HL-60 (cell line): ENCODE data around the gene FBXL5.

Experiments used
- DNase-seq, 2 experiments: peaks; one replicate each; pipeline ENCODE4 v3.0.0-alpha.2; 2010 to 2020; ENCODE audit warnings: low read depth in 1 of 2, low spot score in 1 of 2
- H3K27ac ChIP-seq: fragments of 250-450 bp; sonication (Bioruptor Pico); replicated peaks from 2 replicates; pipeline ENCODE4 v1.5.1; 2020; ENCODE audit warnings: mild to moderate bottlenecking, moderate library complexity
- H3K27me3 ChIP-seq: fragments of 250-450 bp; sonication (Bioruptor Pico); 2 replicates; pipeline ENCODE4 v1.5.1; 2021; ENCODE audit warnings: mild to moderate bottlenecking, moderate library complexity; ENCODE audit not compliant: insufficient read depth, poor library complexity, severe bottlenecking
- H3K4me3 ChIP-seq: replicated peaks from 2 replicates; pipeline ENCODE4 v1.5.1; 2011; ENCODE audit warnings: mild to moderate bottlenecking, control low read depth, low read length; ENCODE audit not compliant: insufficient read depth
- CTCF ChIP-seq: IDR thresholded peaks from one replicate; pipeline ENCODE4 v1.5.1; 2011; ENCODE audit warnings: low read length, control low read depth, inconsistent platforms; ENCODE audit not compliant: insufficient read depth
- GABPA ChIP-seq: IDR thresholded peaks from 2 replicates; pipeline ENCODE4 v1.6.1; 2012; ENCODE audit warnings: low read depth
- POLR2AphosphoS5 ChIP-seq: IDR thresholded peaks from 2 replicates; pipeline ENCODE4 v1.6.1; 2012; ENCODE audit warnings: low read depth
- SPI1 ChIP-seq: IDR thresholded peaks from 2 replicates; pipeline ENCODE4 v1.6.1; 2012; ENCODE audit warnings: low read depth, mild to moderate bottlenecking, borderline replicate concordance
- long read RNA-seq: library from polyadenylated mRNA; unstranded; transcript quantifications from one replicate; pipeline ENCODE4 v2.0.0, GENCODE V29; 2020
- TF ChIP-seq, protein P1 (sequence below): IDR thresholded peaks from 2 replicates; pipeline ENCODE4 v1.6.1; 2012; ENCODE audit warnings: low read depth; ENCODE audit not compliant: insufficient replicate concordance

FBXL5 gene, protein sequence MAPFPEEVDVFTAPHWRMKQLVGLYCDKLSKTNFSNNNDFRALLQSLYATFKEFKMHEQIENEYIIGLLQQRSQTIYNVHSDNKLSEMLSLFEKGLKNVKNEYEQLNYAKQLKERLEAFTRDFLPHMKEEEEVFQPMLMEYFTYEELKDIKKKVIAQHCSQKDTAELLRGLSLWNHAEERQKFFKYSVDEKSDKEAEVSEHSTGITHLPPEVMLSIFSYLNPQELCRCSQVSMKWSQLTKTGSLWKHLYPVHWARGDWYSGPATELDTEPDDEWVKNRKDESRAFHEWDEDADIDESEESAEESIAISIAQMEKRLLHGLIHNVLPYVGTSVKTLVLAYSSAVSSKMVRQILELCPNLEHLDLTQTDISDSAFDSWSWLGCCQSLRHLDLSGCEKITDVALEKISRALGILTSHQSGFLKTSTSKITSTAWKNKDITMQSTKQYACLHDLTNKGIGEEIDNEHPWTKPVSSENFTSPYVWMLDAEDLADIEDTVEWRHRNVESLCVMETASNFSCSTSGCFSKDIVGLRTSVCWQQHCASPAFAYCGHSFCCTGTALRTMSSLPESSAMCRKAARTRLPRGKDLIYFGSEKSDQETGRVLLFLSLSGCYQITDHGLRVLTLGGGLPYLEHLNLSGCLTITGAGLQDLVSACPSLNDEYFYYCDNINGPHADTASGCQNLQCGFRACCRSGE
- long read RNA-seq, transcript FBXL5-201 (11 exons, 3,385 nt): major isoform, 147 of 212 reads
- long read RNA-seq, transcript FBXL5-202 (11 exons, 2,837 nt): minor isoform, 17 of 212 reads
- long read RNA-seq, partial matches to known transcripts: 10 of 212 reads
- long read RNA-seq, other reads (novel, unspliced or antisense): 38 of 212 reads

DNA sequence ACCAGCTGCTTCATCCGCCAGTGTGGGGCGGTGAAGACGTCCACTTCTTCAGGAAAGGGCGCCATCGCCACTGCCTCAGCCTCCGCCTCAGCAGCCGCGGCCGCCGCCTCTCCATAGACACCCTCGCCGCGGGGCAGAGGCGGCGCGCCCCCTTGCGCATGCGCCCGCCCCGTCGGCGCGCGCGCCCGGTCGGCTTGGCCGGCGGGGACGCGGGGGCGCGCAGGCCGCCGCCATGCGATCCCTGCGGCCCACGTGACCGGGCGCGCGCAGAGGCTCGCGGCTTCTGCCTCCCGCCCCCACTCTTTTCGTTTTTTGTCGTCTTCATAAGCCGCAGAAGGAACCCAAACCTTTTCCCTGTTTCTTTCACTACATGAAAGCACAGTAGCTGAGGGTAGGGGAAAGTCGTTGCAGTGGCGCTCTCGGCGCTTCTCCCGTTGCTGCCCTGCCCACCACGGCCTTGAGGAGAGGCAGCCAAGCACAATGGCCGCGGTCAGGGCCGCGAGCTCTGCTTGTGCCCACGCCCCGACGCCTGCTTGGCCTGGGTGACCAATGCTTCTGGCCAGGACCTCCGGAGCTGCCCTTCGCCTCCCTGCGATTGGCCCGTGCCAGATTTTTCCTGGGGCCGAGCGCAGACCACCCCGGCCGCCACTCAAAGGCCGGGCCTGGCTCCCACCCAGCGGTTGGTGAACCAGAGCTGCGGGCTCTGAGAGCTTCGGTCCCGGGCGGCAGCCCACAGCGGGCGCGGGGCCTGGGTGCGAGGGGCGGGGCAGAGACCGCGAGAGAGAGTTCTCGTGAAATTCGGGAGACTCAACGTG, at the start of gene FBXL5:
Gene FBXL5 (minus strand): TSS at position 135 of the 815 bp plus-strand sequence. CDS start 70 bp downstream, at position 65.
- peak within 1 kb of the TSS; percentile 74 for H3K4me3 ChIP-seq
- peak within 1 kb of the TSS; percentile 96 for H3K27ac ChIP-seq
- H3K27me3 ChIP-seq: no peaks in the 10 kb centered on the region
- TF ChIP-seq POLR2AphosphoS5 (peak; percentile 84), GABPA (no peak)
- TF ChIP-seq, protein P1, sequence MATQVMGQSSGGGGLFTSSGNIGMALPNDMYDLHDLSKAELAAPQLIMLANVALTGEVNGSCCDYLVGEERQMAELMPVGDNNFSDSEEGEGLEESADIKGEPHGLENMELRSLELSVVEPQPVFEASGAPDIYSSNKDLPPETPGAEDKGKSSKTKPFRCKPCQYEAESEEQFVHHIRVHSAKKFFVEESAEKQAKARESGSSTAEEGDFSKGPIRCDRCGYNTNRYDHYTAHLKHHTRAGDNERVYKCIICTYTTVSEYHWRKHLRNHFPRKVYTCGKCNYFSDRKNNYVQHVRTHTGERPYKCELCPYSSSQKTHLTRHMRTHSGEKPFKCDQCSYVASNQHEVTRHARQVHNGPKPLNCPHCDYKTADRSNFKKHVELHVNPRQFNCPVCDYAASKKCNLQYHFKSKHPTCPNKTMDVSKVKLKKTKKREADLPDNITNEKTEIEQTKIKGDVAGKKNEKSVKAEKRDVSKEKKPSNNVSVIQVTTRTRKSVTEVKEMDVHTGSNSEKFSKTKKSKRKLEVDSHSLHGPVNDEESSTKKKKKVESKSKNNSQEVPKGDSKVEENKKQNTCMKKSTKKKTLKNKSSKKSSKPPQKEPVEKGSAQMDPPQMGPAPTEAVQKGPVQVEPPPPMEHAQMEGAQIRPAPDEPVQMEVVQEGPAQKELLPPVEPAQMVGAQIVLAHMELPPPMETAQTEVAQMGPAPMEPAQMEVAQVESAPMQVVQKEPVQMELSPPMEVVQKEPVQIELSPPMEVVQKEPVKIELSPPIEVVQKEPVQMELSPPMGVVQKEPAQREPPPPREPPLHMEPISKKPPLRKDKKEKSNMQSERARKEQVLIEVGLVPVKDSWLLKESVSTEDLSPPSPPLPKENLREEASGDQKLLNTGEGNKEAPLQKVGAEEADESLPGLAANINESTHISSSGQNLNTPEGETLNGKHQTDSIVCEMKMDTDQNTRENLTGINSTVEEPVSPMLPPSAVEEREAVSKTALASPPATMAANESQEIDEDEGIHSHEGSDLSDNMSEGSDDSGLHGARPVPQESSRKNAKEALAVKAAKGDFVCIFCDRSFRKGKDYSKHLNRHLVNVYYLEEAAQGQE: no peak
- peak; percentile 72 to 80 for DNase-seq

DNA sequence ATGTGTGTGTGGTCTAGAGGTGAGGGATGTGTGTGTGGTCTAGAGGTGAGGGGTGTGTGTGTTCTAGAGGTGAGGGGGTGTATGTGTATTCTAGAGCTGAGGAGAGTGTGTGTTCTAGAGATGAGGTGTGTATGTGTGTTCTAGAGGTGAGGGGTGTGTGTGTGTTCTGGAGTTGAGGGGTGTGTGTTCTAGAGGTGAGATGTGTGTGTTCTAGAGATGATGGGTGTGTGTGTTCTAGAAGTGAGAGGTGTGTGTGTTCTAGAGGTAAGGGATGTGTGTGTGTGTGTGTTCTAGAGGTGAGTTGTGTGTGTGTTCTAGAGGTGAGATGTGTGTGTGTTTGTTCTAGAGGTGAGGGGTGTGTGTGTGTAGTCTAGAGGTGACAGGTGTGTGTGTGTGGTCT, 49.0 kb upstream of the FBXL5 start:
- no peak overlapping the region; the same call in 1 of the 2 replicates for H3K27ac ChIP-seq
- H3K27me3 ChIP-seq: no peaks in the 10 kb centered on the region
- TF ChIP-seq, protein P1: no peak
- no peak for TF ChIP-seq GABPA
- no peak for DNase-seq
- H3K4me3 ChIP-seq: no peak overlapping the region

- TF ChIP-seq, protein P1: no peak
- TF ChIP-seq SPI1: no peak
- no peak for TF ChIP-seq GABPA
- TF ChIP-seq POLR2AphosphoS5: no peak
- TF ChIP-seq CTCF: no peak
- peak overlapping the region; percentile 58 for H3K27ac ChIP-seq
- H3K27me3 ChIP-seq: no peaks in the 10 kb centered on the region
- H3K4me3 ChIP-seq: peak overlapping the region; percentile 62
- no peak for DNase-seq
These were observed 48.3 kb upstream of the FBXL5 start for GRCh38 chr4:15703439-15703838.
